ENCODE data around the gene SLC43A3. TPM values are rescaled to one million over a fixed set of nuclear protein-coding genes. Genes with fewer than 3 reads are reported as not detected.

The SLC43A3 gene
- total and polyA plus RNA-seq, 7 donors: 11.3 to 43.9 (median 25.2) TPM

GRCh38 chr11:57409321-57410100 is 17.4 kb downstream of the SLC43A3 start:
- intact Hi-C loops (cut with DNase I): no loop called here
- WGBS, 2 donors: 95 to 96% methylated on average over 18 of the region's 18 CpGs
- H3K4me3 ChIP-seq: no peak overlapping the region
- no peak overlapping the region for H3K27ac ChIP-seq
- no peaks in the 10 kb centered on the region for H3K9me3 ChIP-seq
- no peak for DNase-seq
- H3K36me3 ChIP-seq: peaks cover 9 to 78% (median 26%) of the 10 kb centered on the region in 4 donors
- no peak for TF ChIP-seq EP300 (IDR thresholded peaks at IDR 0.05)
- TF ChIP-seq, protein P1, sequence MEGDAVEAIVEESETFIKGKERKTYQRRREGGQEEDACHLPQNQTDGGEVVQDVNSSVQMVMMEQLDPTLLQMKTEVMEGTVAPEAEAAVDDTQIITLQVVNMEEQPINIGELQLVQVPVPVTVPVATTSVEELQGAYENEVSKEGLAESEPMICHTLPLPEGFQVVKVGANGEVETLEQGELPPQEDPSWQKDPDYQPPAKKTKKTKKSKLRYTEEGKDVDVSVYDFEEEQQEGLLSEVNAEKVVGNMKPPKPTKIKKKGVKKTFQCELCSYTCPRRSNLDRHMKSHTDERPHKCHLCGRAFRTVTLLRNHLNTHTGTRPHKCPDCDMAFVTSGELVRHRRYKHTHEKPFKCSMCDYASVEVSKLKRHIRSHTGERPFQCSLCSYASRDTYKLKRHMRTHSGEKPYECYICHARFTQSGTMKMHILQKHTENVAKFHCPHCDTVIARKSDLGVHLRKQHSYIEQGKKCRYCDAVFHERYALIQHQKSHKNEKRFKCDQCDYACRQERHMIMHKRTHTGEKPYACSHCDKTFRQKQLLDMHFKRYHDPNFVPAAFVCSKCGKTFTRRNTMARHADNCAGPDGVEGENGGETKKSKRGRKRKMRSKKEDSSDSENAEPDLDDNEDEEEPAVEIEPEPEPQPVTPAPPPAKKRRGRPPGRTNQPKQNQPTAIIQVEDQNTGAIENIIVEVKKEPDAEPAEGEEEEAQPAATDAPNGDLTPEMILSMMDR (IDR thresholded peaks at IDR 0.05): no peak
- TF ChIP-seq POLR2AphosphoS5 (IDR thresholded peaks at IDR 0.05): no peak
- TF ChIP-seq POLR2A (IDR thresholded peaks at IDR 0.05): no peak
- no peaks in the 10 kb centered on the region for H3K4me1 ChIP-seq
- no peaks in the 10 kb centered on the region for H3K27me3 ChIP-seq

DNA sequence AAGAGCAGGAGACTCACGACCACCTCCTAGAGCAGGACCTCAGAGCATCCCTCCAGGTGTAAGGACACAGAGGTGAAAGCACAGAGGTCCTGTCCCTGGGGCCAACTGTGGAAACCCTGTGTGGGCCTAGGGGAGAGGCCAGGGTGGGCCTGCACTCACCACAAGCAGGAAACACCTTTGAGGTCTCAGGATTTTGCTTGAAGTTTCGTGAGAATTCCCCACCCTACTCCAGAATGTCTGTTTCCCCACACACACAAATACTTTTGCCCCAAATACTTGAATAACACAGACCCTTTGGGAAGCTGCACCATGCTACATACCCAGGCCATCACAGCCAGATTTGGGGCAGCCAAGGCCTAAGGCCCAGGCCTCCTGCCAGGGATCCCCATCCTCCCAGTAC is 18.1 kb downstream of the SLC43A3 start:
- H3K4me3 ChIP-seq: no peak overlapping the region
- no peak for TF ChIP-seq EP300 (IDR thresholded peaks at IDR 0.05)
- no peak for TF ChIP-seq POLR2AphosphoS5 (IDR thresholded peaks at IDR 0.05)
- no peak for DNase-seq
- no peaks in the 10 kb centered on the region for H3K9me3 ChIP-seq
- no peaks in the 10 kb centered on the region for H3K4me1 ChIP-seq
- intact Hi-C loops (cut with DNase I): no loop called here
- peaks cover 5 to 71% (median 25%) of the 10 kb centered on the region in 4 donors for H3K36me3 ChIP-seq
- WGBS, 2 donors: 66 to 77% methylated on average over 2 of the region's 2 CpGs
- no peaks in the 10 kb centered on the region for H3K27me3 ChIP-seq
- no peak overlapping the region for H3K27ac ChIP-seq

GRCh38 chr11:57407941-57408475 is 18.9 kb downstream of the SLC43A3 start:
- H3K4me3 ChIP-seq: no peak overlapping the region
- WGBS, 2 donors: 94% methylated on average over 8 of the region's 8 CpGs

DNA sequence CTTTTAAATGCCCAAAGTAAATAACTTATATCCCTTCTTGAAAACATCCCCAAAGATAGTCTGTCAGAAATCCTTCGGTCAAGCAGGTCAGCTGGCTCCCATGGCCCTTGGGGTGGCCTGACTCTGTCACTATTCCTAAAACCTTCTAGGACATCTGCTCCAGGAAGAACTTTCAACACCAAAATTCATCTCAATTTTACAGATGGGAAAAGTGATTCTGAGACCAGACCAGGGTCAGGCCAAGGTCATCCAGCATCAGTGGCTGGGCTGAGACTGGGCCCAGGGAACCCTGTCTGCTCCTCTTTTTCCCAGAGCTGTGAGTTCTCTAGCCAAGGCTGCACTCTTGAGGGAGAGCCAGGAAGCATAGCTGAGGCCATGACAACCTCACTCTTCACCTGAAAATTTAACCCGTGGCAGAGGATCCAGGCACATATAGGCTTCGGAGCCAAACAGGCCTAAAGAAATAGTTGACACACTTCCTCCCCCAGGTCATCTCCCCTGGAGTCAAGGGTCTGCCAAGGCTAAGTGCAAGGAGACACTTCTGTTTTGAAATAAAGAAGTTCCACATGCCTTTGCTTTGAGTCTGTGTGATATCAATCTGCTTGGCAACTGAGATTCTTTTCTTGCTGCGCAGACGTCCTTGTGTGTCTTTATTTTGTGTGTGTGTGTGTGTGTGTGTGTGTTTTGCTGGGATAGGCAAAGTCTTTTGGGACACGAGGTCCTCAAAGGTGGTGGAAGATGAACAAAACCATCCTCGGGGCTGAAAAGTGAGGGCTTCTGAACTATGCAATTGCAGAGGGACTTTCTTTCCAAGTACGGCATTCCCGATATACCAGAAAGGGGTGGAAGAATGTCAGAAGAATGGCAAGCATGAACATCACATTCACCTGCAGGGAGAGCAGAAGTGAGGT is 19.7 kb downstream of the SLC43A3 start:
- H3K27ac ChIP-seq: peak overlapping the region in 2 of 4 donors; percentile 1 to 37

More at GRCh38 chr11:57407941-57408475, 18.9 kb downstream of the SLC43A3 start:
- TF ChIP-seq EP300 (IDR thresholded peaks at IDR 0.05): no peak
- no peak for TF ChIP-seq POLR2AphosphoS5 (IDR thresholded peaks at IDR 0.05)
- TF ChIP-seq POLR2A (IDR thresholded peaks at IDR 0.05): no peak
- TF ChIP-seq, protein P1 (IDR thresholded peaks at IDR 0.05): no peak
- intact Hi-C loops (cut with DNase I): no loop called here
- H3K4me1 ChIP-seq: no peaks in the 10 kb centered on the region
- no peak for DNase-seq
- no peaks in the 10 kb centered on the region for H3K27me3 ChIP-seq
- peak overlapping the region in 1 of 4 donors; percentile 37 for H3K27ac ChIP-seq
- peaks cover 5 to 63% (median 23%) of the 10 kb centered on the region in 4 donors for H3K36me3 ChIP-seq
- H3K9me3 ChIP-seq: no peaks in the 10 kb centered on the region

More for the DNA sequence above, 19.7 kb downstream of the SLC43A3 start:
- TF ChIP-seq, protein P1 (IDR thresholded peaks at IDR 0.05): no peak
- no peak for TF ChIP-seq EP300 (IDR thresholded peaks at IDR 0.05)
- TF ChIP-seq POLR2A (IDR thresholded peaks at IDR 0.05): no peak
- no peak for TF ChIP-seq POLR2AphosphoS5 (IDR thresholded peaks at IDR 0.05)
- no peaks in the 10 kb centered on the region for H3K9me3 ChIP-seq
- no peaks in the 10 kb centered on the region for H3K4me1 ChIP-seq
- H3K4me3 ChIP-seq: no peak overlapping the region
- H3K27me3 ChIP-seq: no peaks in the 10 kb centered on the region
- peaks cover 5 to 58% (median 23%) of the 10 kb centered on the region in 4 donors for H3K36me3 ChIP-seq
- intact Hi-C loops (cut with DNase I): no loop called here
- no peak for DNase-seq
- 87% methylated on average over 9 of the region's 9 CpGs for WGBS, 2 donors
